ENCODE results near the gene PNPLA8.
"Not testable (repeated sequence)": the region's sequence is repeated elsewhere in the genome, so short reads cannot be mapped to it uniquely, and the experiment has no call there.

PNPLA8 gene

GRCh38 chr7:108526768-108527017, 758 bp upstream of the PNPLA8 start:
- no peak for DNase-seq

DNA sequence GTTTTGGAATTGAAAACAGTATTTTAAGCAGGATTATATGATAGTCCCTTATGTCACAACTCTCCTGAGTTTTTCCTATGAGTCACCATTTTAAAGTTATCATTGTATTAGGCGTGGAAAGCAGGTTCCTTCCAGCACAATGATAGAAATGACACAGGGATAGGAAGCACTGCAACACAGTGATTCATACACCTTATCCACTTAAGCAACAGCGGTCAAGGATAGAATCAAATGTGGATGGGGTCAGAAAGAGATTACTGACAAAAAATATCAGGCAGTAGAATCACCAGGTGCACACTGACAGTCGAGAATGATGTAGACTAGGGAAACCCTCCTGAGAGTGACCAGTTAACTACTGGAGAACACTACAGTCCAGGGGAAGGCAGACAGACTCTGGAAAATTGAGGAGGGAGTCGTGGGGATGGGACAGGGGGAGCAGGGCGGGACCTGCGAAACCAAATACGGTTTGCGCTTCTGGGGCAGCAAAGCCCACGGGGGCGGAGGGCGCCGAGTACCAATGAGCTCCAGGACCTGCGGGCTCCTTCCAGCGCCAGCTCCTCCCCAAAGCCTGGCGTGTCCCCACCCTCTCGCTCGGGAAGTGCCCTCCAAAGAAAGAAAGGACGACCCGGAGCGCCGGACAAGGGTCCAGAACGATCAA, 479 bp downstream of the PNPLA8 start:
- DNase-seq, result peak; percentile 60

DNA sequence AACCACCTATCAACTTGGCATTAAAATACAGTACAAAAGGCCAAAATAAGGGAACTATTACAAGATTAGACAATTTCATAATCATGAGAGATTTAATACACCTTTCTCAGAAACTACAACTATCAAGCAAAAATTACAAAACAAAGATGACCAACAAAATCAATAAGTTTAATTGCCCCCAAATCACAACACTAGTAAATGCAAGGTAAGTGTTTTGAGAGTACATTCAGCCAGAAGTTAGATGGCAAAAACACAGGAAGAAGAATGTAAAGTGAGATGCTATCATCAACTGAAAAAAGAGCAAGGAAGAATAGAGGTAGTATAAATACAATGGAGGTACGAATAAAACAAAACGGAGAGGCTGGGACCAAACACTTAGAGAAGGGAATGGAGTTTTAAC, 3.2 kb downstream of the PNPLA8 start:
- no peak for DNase-seq

DNA sequence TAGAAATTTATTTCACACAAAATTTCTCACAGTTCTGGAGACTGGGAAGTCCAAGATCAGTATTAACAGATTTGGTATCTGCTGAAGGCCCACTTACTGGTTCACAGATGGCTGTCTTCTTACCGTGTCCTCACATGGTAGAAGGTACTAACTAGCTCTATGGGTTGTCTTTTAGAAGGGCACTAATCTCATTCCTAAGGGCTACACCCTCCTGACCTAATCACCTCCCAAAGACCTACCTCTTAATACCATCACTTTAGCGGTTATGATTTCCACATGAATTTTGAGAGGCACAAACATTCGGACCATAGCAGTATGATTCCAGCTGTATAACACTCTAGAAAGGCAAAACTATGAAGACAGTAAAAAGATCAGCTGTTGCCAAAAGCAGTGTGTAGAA, 8.0 kb downstream of the PNPLA8 start:
- DNase-seq, result no peak

GRCh38 chr7:108515630-108516029, 10.3 kb downstream of the PNPLA8 start:
- DNase-seq, result no peak

GRCh38 chr7:108515013-108515412, 10.9 kb downstream of the PNPLA8 start:
- no peak for DNase-seq

DNA sequence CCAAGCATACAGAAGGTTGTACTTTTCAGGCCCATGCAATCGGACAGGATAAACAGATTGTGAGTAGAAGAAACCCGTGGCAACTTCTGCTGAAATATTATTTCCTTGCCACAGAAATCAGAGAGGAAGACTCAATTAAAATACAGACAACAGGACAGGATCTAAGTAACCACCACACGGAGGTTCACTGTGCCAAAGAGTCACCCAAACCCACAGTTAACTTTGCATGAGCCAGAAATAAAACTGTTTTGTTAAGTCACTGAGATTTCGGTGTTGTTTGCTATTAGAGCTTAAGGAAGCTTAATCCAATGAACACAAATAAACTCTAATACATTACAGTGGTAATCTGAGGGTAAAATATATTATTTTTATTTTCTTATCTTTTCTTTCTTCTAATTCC, 14.0 kb downstream of the PNPLA8 start:
- no peak for DNase-seq

DNA sequence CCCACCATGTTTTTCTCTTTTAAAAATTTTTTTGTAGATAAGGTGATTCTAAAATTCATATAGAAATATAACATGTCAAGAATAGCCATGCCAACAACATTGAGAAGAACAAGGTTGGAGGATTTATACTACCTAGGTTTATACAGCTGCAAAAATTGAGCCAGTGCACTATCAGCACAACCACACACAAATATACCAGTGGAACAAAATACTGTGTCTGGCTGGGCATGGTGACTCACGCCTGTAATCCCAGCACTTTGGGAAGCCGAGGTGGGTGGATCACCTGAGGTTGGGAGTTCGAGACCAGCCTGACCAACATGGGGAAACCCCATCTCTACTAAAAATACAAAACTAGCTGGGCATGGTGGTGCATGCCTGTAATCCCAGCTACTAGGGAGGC, 21.4 kb downstream of the PNPLA8 start:
- not testable (repeated sequence) for DNase-seq

DNA sequence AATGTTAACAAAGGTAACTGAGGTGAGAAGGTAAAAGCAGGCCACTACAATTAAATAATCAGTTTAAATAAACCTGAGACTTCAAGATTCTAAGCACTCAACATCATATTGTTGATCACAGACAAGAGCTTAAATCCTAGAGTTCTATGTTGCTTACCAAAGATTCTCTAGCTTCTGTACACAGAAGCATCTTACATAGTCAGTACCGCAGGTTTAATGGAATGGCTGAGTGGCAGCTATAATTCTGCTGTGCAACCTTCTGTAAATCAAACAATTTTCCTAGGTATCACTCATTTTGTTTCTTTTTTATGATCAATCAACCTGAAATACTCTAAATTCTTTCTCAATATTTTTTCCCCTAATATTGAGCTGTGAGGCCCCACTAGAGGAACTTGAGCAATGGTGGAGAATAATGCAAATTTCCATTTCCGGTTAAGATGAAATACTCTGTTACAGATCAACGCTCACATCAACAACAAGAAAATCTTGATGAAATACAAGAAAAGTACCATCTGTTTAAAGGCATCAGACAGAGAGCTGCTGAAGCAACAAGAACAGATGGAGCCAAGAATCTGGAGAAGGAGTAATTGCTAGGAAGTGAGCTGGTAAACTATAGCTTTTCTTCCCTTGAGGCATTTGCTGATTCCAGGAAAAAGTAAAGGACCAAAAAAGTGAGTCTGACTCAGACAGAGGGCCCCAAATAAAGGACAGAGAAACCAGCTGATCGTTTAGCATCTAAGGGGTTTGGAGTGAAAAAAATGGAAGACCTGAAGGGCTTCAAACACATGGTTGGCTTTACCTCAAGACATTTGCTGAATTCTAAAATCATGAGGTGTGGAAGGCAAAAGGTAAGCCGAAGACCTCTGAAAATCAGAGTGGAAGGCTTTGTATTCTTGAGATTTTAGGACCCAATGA, 22.6 kb downstream of the PNPLA8 start:
- DNase-seq, result no peak

- DNase-seq, result no peak
These were observed 26.4 kb downstream of the PNPLA8 start for GRCh38 chr7:108499566-108499965.

- no peak for DNase-seq
These were observed 27.5 kb downstream of the PNPLA8 start for GRCh38 chr7:108498481-108498880.

DNA sequence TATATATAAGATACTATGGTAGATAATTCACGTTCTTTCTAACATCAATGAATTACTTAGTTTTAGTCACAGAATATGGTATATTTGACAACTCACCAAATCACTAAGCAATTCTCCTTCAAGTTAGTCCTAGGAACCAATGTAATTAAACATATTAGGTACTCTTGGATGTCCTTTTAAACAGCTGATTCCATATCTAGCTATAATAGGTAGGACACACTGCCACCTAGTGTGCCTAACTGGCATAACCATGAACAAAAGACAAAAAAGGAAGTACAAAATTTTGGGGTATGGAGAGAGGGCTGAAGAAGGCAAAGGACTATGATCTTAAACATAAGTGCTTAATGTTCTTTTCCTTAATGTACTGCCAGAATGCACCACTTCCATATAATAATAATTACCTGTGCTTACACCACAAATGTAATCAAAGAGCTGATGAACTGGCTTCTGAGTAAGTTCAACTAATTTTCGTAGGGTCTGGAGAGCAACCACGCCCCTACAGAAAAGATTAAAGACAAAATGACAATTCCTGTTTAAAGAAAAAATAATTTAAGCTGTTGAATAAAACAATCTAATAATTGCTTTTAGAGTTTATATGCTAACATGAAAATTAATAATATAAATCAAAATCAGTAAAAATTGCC, 28.7 kb downstream of the PNPLA8 start:
- no peak for DNase-seq

DNA sequence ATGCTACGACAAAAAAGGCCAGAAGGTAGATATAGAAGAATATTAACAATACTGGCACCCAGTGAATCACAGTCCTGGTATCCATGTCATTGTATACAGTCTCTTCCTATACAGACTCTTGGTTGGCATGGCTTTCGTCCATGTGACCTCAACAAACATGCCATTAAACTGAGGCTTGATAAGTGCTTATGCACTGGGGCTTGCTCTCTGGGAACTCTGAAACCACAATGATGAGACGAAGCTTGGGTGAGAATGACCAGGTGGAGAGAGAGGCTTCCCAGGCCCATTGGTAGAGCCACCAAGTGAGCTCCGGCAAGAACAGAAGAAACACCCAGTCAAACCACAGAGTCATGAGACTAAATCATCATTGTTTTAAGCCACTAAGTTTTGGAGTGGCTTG, 33.2 kb downstream of the PNPLA8 start:
- DNase-seq, result no peak

DNA sequence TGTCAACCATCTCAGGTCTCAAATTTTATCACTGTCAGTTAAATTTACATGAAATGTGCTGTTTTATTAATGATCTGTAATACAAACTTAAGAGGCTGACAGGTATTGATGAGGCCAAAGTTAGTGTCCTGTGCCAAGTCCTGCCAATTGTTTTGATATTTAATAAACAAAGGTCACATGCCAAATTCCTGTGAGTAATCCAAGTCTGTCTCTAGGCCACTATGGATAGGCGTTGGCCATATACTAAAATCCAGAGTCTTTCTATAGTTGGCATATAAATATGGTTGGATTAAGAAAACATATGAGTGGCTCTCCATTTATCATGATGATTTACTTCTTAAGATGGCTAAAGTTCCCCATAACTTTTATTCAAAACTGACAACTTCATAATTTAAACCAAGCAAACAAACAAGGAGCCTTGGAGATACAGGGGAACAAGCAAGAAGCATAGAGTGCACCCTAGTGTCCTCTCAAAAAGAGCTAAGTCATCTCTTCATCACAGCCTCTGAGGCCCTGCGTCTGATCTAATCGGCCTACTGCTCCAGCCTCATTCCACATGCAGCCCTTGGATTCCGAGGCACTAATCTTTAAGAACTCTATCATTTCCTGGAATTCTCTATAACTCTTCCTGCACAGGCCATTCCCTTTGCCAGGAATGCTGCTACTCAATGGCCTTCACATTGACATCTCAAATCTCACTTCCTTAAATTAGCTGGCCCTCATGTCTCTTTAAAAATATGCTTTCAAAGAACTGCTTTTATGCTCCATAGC, 37.0 kb downstream of the PNPLA8 start:
- DNase-seq, result no peak

- no peak for DNase-seq
These were observed 38.3 kb downstream of the PNPLA8 start for GRCh38 chr7:108487646-108488045.

- no peak for DNase-seq
These were observed 39.5 kb downstream of the PNPLA8 start for GRCh38 chr7:108486291-108486966.

DNA sequence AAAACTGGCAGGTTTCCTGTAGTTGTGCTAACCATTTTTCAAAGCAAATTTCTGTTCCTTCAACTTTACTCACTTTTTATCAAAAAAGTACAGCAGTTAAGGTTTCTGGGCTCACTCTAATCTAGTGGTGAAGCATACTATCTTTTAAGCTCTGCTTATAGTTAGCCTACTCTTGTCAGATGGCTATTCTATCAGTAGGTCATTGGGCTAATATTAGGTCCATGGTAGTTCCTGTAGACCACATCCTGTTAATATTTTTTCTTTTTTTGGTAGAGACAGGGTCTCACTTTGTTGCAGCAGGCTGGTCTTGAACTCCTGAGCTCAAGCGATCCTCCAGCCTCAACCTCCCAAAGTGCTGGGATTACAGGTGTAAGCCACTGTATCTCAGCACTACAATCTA, 41.8 kb downstream of the PNPLA8 start:
- no peak for DNase-seq

DNA sequence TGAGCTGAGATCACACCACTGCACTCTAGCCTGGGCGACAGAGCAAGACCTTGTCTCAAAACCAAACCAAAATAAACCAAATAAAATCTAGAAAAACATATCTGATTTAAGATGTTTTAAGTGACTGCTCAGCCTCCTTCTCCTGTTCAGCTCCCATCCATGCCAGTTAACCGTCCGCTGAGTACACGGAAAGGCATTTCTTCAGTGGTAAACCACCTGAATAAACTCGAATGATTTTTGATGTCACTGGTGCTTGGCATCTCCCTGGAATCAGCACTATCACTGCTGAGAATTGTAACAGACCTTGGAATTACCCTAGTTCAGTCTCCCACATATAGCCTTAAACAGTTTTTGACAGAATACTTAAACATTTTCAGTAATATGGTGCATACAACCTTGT, 45.6 kb downstream of the PNPLA8 start:
- no peak for DNase-seq

DNA sequence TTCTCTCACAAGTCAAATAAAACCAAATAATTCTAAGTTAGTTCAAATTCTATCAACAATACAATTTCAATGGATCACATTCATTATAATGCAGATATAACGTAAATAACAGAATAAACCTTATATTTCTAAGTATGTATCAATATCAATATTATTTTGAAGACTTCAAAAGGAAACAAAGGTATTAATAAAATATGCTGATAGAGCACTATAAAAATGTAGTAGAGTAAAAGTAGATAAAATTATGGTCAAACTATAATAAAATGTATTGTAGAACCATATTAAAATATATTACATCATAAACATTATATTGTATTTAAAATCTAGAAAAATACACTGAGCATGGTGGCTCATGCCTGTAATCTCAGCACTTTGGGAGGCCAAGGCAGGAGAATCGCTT, 46.2 kb downstream of the PNPLA8 start:
- no peak for DNase-seq

- DNase-seq, result no peak
These were observed 46.8 kb downstream of the PNPLA8 start for GRCh38 chr7:108479118-108479517.

DNA sequence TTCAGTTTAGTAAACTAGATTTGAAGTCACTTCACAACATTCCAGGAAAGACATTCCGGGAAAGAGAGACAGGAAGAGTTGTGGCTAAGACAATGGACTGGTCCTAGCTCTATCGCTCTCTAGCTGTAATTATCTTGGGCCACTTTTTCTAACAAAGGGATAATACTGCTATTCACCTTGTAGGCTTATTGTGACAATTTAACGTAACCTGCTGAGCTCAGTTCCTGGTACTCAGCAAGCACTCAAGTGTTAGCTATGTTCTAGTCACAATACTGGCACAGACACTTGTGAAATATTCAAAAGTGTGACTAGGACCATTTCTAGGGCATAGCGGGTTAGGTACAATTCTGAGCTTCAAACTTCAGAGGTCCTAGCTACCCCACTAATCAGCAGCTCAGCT, 57.7 kb downstream of the PNPLA8 start:
- DNase-seq, result no peak

GRCh38 chr7:108467391-108467790, 58.5 kb downstream of the PNPLA8 start:
- DNase-seq, result no peak

GRCh38 chr7:108466322-108466721, 59.6 kb downstream of the PNPLA8 start:
- DNase-seq, result not testable (repeated sequence)

Measured in T1000 (cell line).